GM21526 (cell line): ENCODE measurements around the gene MTMR12.
A peak's percentile ranks its signal among the peaks of the same experiment; 100 is the strongest.
"Not testable (repeated sequence)": the region's sequence is repeated elsewhere in the genome, so short reads cannot be mapped to it uniquely, and the experiment has no call there.

Experiments
- ATAC-seq: cut with Tn5 transposase; IDR thresholded peaks from one replicate; pipeline ENCODE4 v1.9.1; 2021; ENCODE audit warnings: moderate library complexity; ENCODE audit not compliant: unreplicated experiment, low FRiP score

MTMR12 gene

GRCh38 chr5:32241034-32241783, 71.5 kb downstream of the MTMR12 start:
- ATAC-seq: no peak

GRCh38 chr5:32239385-32239784, 73.4 kb downstream of the MTMR12 start:
- no peak for ATAC-seq

GRCh38 chr5:32233696-32234447, 78.9 kb downstream of the MTMR12 start:
- no peak for ATAC-seq

GRCh38 chr5:32233220-32233695, 79.5 kb downstream of the MTMR12 start:
- ATAC-seq: no peak

GRCh38 chr5:32232441-32233219, 80.1 kb downstream of the MTMR12 start:
- peak; percentile 85 for ATAC-seq

GRCh38 chr5:32231929-32232328, 80.8 kb downstream of the MTMR12 start:
- no peak for ATAC-seq

GRCh38 chr5:32231241-32231640, 81.5 kb downstream of the MTMR12 start:
- no peak for ATAC-seq

GRCh38 chr5:32230356-32231099, 82.2 kb downstream of the MTMR12 start:
- no peak for ATAC-seq

GRCh38 chr5:32229586-32229985, 83.2 kb downstream of the MTMR12 start:
- ATAC-seq: no peak

- ATAC-seq: no peak
Observed at GRCh38 chr5:32228816-32229215, 83.9 kb downstream of the MTMR12 start.

- ATAC-seq: no peak
Observed at GRCh38 chr5:32225445-32225844, 87.3 kb downstream of the MTMR12 start.

GRCh38 chr5:32223972-32224609, 88.6 kb downstream of the MTMR12 start:
- no peak for ATAC-seq

- ATAC-seq: no peak
Observed at GRCh38 chr5:32222723-32223470, 89.8 kb downstream of the MTMR12 start.

GRCh38 chr5:32217886-32218396, 94.8 kb downstream of the MTMR12 start:
- no peak for ATAC-seq

- not testable (repeated sequence) for ATAC-seq
Observed at GRCh38 chr5:32214344-32214743, 98.4 kb downstream of the MTMR12 start.

- no peak for ATAC-seq
Observed at GRCh38 chr5:32210151-32210550, 102.6 kb downstream of the MTMR12 start.

- not testable (repeated sequence) for ATAC-seq
Observed at GRCh38 chr5:32208837-32209236, 103.9 kb downstream of the MTMR12 start.

- no peak for ATAC-seq
Observed at GRCh38 chr5:32207355-32207634, 105.4 kb downstream of the MTMR12 start.
